GM03348 (cell line): ENCODE results near the gene NDUFS6.

ENCODE experiments used
- DNase-seq: peaks from one replicate; pipeline ENCODE4 v3.0.0; 2012; ENCODE audit warnings: low spot score

The NDUFS6 gene

GRCh38 chr5:1765880-1766235 is 35.3 kb upstream of the NDUFS6 start:
- DNase-seq: no peak

GRCh38 chr5:1767524-1768282 is 33.5 kb upstream of the NDUFS6 start:
- DNase-seq: no peak

- no peak for DNase-seq
These were observed 32.8 kb upstream of the NDUFS6 start for GRCh38 chr5:1768283-1769000.

GRCh38 chr5:1769017-1769640 is 32.1 kb upstream of the NDUFS6 start:
- no peak for DNase-seq

- no peak for DNase-seq
These were observed 31.3 kb upstream of the NDUFS6 start for GRCh38 chr5:1769752-1770442.

GRCh38 chr5:1770443-1770802 is 30.8 kb upstream of the NDUFS6 start:
- no peak for DNase-seq

GRCh38 chr5:1771149-1772065 is 29.8 kb upstream of the NDUFS6 start:
- DNase-seq: no peak

- peak; percentile 73 for DNase-seq
These were observed 28.6 kb upstream of the NDUFS6 start for GRCh38 chr5:1772634-1773033.

- DNase-seq: no peak
These were observed 24.4 kb upstream of the NDUFS6 start for GRCh38 chr5:1776831-1777230.

- no peak for DNase-seq
These were observed 23.7 kb upstream of the NDUFS6 start for GRCh38 chr5:1777281-1778137.

- no peak for DNase-seq
These were observed 22.8 kb upstream of the NDUFS6 start for GRCh38 chr5:1778138-1779020.

- no peak for DNase-seq
These were observed 22.1 kb upstream of the NDUFS6 start for GRCh38 chr5:1779021-1779680.

GRCh38 chr5:1779782-1780613 is 21.2 kb upstream of the NDUFS6 start:
- no peak for DNase-seq

- DNase-seq: no peak
These were observed 20.6 kb upstream of the NDUFS6 start for GRCh38 chr5:1780614-1780930.

- DNase-seq: no peak
These were observed 20.1 kb upstream of the NDUFS6 start for GRCh38 chr5:1781107-1781506.

- no peak for DNase-seq
These were observed 19.4 kb upstream of the NDUFS6 start for GRCh38 chr5:1781726-1782384.

GRCh38 chr5:1782385-1783215 is 18.6 kb upstream of the NDUFS6 start:
- no peak for DNase-seq
